HG02588 (cell line): ENCODE measurements around the gene CDH26.
A peak's percentile ranks its signal among the peaks of the same experiment; 100 is the strongest.

ENCODE experiments used
- ATAC-seq: cut with Tn5 transposase; IDR thresholded peaks from one replicate; pipeline ENCODE4 v1.9.1; 2021; ENCODE audit warnings: mild to moderate bottlenecking, moderate library complexity; ENCODE audit not compliant: unreplicated experiment

Gene CDH26

DNA sequence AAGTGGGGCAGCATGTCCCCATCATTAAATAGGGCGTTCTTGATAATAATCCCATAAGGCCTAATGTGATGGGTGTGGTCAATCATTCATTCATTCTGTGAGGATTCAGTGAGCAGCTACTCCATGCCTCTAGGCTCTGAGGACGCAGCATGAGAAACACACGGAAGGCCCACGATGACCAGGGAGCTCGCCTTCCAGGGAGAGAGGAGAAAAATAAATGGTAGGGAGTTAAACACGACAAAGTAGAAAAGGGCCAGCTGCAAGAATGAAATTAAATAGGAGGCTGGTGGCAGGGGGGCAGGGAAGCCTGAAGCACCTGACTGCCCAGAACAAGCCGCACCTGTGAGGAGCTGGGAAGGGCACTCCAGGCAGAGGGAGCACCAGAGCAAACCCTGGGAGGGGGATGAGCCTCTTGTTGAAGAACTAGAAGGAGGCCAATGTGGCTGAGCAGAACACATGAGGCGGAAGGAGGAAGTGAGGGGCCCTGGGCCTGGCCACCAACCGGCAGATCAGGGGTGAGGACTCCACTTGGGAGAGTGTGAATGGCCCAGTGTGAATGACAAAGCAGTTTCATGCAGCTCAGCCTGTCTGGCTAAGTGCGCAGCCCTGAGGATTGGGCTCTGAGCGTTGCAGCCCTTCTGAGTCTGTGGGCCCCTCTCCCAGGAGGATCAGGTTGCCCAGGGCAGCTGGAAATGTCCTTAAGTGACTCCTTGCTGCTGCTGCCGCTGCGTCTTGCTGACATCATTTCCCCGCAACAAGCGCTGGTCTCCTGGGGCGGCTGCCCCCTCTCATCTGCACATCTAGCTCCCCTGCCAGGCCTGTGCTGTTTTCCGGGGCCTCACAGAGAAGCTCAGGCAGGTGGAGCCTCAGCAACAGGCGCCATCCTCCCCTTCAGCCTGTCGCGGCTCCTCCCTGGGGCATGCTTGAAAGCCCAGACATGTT, 99.9 kb downstream of the CDH26 start:
- ATAC-seq: peak; percentile 37

DNA sequence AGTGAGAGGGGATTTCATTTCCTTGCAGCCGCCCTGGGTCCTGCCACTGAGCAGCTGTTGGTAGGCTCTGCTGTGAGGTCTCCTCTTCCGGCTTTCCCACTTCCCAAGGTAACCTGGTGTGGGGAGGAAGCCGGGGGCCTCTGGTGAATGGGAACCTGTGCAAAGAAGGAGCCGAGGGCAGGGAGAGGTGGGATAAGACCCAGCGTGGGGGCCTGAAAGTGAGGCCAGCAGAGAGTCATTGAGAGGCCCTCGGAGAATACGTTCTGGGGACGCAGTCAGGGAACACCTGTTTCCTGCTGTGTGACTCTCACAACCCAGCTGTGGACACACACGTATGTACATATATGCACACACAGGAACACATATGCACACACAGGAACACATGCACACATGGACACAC, 100.7 kb downstream of the CDH26 start:
- no peak for ATAC-seq

DNA sequence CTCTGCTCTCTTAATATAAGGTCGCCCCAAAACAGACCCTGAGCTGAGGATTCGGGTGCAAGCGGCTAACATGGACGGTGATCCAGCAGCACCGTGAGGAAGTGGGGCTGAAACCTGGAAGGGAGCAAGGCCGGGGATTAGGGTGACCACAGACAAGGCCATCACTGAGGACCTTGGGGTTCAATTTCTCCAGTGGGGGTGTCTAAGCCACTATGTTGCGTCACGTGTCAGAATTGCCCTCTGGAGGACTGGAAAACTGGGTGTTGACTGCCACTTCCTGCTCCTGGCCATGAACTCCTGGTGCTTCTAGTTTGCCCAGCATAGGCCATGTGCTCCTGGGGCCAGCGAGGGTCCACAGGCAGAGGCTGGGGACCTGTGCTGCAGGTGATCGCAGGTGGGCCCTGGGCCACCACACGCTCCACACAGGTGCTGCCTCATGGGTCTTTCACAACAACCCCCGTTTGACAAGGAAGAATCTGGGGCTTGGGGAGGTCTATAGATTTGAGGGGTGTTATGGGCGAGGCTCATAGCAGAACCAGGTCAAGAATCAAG, 101.9 kb downstream of the CDH26 start:
- no peak for ATAC-seq

DNA sequence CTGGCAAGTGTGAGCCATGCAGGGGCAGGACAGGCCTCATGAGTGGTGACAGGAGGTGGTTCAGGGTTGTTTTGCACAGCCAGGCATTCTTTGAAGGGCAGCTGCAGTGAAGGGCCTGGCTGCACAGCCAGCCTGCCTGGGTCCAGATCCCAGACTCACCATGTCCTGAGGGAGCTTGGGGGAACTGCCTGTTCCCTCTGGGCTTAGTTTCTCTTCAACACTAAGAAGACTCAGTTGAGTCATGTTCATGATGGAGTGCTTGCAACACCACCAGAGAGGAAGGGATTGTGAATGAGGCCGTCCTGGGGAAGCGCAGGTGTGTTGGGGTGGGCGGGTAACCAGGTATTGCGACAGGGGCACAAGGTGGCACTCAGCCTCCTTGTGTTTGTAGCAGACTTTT, 102.4 kb downstream of the CDH26 start:
- ATAC-seq: no peak

DNA sequence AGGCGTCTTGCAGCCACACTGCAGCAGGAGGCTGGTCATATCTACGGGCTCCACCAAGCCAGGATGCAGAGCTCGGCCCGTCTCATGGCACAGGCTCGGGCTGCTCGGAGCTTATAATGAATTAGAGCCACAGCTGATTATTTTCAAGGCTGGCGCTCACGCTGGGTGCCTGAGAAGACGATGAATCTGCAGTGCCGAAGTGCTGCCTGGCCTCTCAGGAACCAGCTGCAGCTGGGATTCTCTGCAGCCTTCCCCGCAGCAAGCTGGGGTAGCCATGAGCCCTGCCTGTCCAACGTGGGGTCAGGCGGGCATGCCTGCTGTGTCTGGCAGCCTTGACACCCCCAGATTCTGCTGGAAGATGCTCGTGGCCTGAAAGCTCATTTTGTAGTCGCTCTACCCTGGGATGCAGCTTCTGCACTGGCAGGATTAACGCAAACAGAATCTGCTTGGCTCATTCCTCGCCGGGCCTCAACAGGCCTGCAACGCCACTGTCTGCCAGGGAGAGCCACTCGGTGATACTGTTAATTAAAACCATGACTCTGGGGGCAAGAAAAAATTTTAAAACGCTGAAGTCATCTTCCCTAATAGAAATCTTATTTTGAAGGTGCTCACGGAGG, 104.3 kb downstream of the CDH26 start:
- no peak for ATAC-seq

DNA sequence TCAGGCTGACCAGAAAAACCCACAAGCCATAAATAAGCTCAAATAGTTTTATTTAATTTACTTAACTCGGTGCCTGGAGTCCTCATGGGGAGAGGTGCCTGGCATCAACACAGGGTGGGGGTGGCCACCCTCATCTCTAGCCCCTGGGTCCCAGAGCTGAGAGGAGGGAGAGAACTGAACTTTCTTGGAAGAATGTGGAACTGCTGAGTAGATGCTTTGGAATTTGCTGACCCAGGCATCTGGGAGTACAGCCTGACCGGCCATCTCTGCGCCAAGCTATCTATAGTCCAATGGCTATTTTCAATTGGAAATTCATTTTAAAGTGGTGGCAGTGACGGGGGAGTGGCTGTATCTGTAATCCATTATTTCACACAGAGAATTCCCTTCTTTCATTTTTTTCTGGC, 104.8 kb downstream of the CDH26 start:
- no peak for ATAC-seq

DNA sequence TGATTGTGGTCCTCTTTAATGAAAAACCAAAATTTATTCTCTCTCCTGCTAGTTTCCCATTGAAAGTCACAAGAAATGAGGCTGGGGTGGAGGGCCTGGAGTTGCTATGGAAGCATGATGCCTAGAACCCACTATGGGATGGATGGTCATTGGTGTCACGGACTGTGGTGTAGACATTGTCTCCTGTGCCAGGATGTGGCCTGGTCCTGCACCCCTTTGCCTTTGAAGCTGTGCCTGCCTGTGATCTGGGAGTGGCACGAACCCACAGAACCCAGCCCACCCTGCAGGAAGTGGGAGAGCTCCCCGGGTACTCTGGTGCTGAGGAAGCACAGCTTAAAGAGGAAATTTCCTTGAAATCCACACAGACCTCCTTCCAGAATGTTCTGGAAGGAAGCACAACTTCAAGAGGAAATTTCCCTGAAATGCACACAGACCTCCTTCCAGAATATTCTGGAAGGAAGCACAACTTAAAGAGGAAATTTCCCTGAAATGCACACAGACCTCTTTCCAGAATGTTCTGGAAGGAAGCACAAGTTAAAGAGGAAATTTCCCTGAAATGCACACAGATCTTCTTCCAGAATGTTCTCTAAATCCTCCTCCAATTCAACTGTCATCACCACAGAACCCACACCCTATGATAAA, 105.6 kb downstream of the CDH26 start:
- ATAC-seq: no peak
